Urinary bladder (tissue), 4 donors: ENCODE measurements around the gene ST3GAL2. TPM values are rescaled to one million over a fixed set of nuclear protein-coding genes. Genes with fewer than 3 reads are reported as not detected.
"Not testable (repeated sequence)": the region's sequence is repeated elsewhere in the genome, so short reads cannot be mapped to it uniquely, and the experiment has no call there.

Experiments
- DNase-seq: peaks from one replicate; pipeline ENCODE4 v3.0.0-alpha.2; 2015; ENCODE audit errors: extremely low spot score
- H3K27ac ChIP-seq: one replicate; pipeline ENCODE4 v1.5.1; 2013; ENCODE audit warnings: low read depth, mild to moderate bottlenecking, moderate library complexity
- H3K36me3 ChIP-seq: one replicate; pipeline ENCODE4 v1.6.1; 2013; ENCODE audit warnings: mild to moderate bottlenecking, moderate library complexity; ENCODE audit not compliant: insufficient read depth
- H3K4me1 ChIP-seq: one replicate; pipeline ENCODE4 v1.6.1; 2013; ENCODE audit warnings: mild to moderate bottlenecking, moderate library complexity; ENCODE audit not compliant: insufficient read depth
- H3K4me3 ChIP-seq: one replicate; pipeline ENCODE4 v1.5.1; 2013; ENCODE audit warnings: low read depth, low read length
- WGBS: extraction: QIAGEN DNeasy Blood & Tissue Kit; methylation state at CpG from one replicate; pipeline ENCODE4 v1.1.7; 2013; 5-methylcytosine and 5-hydroxymethylcytosine counted together
- polyA plus RNA-seq: library from polyadenylated mRNA; stranded (reverse); fragments of 200-250 nt; gene quantifications from one replicate; pipeline ENCODE4 v1.2.3, GENCODE V29; 2013
- total RNA-seq: library from RNA; depleted of rRNA; stranded (reverse); fragments of >200 nt; gene quantifications from one replicate; pipeline ENCODE4 v1.2.3, GENCODE V29; 2014
- donor health status: healthy with polysubstance abuse.
- donor health status: healthy.

Gene ST3GAL2
- total and polyA plus RNA-seq, 2 donors: 19.3 to 30.5 TPM

DNA sequence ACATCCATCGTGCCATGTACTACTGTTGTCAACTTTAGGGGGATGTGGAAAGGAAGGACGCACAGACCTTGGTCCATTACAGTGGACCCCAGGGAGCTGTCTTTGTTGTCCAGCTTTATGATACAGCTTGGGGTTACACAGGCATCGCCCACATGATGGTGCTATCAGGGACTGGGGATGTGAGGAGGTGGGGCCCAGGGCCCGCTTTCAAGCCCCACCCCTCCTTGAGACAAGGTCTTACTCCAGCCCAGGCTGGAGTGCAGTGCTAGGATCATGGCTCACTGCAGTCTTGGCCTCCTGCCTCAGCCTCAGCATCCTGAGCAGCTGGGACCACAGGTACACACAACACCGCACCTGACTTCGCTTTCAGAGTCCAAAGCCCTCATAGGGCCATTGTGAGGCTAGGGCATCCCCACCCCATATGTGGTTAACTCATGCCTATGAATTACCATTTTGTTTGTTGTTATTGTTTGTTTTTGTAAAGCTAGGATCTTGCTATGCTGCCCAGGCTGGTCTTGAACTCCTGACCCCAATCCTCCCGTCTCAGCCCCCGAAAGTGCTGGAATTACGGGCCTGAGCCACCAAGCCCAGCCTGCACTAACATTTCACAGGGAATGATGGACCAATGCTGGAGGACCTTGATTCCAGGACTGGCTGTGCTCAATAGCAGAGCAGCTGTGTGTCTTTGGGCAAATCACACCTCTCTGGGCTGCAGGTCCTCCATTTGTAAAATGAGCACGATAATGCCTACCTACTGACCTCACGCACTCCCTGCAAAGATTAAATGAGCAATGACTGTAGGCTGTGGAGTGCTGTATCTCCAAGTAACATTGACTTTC lies 17.2 kb downstream of the ST3GAL2 start:
- Histone ChIP-seq H3K36me3 (no peaks in the 10 kb centered on the region), H3K4me3 (no peak overlapping the region), H3K27ac (no peak overlapping the region), H3K4me1 (no peaks in the 10 kb centered on the region)
- no peak for DNase-seq
- 87% methylated on average over 11 of the region's 11 CpGs for WGBS

DNA sequence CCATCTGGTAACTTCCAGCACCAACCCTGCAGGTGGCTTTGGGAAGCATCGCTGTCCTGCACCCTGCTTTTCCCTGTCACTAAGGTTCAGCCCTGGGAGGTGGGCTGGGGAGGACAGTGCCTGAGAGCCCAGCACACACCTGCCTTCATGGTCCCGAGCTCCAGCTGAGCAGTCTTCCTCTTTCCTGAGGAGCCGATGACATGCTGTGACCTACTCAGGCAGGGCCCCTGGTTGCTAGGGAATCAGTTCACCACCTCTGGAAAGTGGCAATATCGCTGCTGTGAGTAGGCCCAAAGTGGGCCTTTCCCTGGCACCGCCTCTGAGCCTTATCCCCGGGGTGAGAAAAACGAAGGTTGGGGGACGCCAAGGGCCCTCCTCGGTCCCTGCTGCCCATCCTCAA lies 17.9 kb downstream of the ST3GAL2 start:
- no peaks in the 10 kb centered on the region for H3K36me3 ChIP-seq
- no peak overlapping the region for H3K4me3 ChIP-seq
- DNase-seq: no peak
- no peak overlapping the region for H3K27ac ChIP-seq
- H3K4me1 ChIP-seq: no peaks in the 10 kb centered on the region
- WGBS: 86% methylated on average over 9 of the region's 9 CpGs

DNA sequence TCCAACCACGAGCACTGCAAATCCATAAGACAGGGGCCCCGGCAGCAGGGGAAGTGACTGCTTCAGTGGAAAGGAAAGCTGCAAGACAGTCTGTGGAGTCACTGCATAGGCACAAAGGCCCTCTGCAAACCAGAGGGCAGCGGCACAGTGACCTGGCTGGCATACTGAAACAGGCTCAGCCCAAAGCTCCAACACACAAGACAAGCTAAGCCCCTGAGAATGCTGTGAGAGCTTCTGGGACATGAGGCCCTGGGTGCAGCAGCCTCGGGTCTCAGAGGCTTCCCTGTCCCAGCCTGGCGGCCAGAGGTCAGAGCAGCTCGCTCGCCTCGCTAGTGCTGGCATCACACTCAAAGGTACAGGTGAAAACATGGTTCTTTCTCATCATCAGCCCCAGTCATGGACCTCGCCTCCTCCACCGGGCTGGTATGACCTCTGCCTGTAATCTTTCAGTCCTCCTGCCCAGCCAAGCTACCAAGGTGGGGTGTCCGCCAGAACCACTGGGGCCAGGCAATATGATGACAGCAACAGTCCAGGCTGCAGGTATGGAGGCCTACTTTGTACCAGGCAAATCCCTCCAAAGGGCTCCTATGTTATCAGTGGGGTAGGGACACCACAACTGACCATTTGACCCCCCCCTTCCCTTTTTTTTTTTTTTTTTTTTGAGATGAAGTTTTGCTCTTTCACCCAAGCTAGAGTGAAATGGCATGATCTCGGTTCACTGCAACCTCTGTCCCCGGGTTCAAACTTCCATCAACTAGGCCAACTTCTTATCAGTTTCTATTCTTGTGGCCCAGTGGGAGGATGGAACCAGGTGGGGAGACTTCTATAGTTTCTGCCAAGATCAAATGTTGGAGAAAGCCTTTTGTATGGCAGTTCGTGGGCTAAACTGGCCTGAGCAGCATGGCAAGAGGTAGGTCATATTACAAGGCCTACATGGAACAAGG lies 19.2 kb downstream of the ST3GAL2 start:
- Histone ChIP-seq H3K36me3 (no peaks in the 10 kb centered on the region), H3K4me1 (no peaks in the 10 kb centered on the region), H3K4me3 (no peak overlapping the region), H3K27ac (no peak overlapping the region)
- WGBS: 86% methylated on average over 14 of the region's 14 CpGs
- no peak for DNase-seq

DNA sequence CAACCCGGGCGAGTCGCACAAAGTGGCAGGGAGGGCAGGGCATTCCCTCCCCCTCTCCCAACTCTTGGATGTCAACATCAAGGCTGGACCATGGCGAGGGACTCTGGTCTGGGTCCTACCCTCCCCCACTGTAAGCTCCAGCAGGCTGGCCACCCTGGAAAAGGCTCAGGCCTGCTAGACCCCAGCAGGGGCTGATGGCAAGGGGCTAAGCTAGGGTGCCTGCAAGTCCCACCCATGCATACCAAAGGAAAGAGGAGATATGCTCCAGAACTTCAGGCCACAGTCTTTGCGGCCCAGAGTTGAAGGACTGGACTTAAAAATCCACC lies 19.9 kb downstream of the ST3GAL2 start:
- no peak for DNase-seq
- Histone ChIP-seq H3K36me3 (no peaks in the 10 kb centered on the region), H3K27ac (no peak overlapping the region), H3K4me3 (no peak overlapping the region), H3K4me1 (no peaks in the 10 kb centered on the region)
- WGBS: 74% methylated on average over 5 of the region's 5 CpGs

DNA sequence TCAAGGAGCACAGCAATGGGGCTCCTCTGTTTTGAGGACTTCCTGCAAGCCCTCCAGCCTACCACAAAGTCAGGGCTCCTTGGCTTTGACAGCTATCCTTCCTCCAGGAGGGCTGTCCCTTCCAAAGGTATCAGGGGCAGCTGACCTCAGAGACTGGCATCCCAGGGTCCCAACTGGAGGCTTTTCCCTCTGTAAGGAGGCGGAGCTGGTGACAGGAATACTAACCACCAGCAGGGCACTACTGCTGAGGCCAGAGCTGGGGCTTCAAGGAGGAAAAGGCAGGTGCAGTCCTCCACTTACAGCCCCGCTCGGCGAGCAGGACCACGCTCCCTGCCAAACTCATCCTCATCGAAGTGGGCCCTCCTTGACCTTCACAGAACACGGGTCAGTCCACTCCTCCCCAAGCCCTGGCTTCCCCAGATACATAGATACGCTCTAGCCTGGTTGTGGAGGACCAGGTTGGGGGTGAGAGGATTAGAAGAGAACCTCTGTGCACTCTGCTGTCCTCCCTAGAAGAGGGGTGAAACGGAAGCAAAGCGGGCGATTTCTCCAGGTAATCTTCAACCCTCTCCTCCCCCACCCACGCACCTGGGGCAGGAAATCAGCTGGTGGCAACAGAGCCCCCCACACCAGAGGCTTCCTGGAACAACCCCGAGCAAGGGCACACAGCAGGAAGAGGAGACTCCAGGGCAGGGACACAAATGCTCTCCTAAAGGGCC lies 20.5 kb downstream of the ST3GAL2 start:
- H3K4me3 ChIP-seq: no peak overlapping the region
- DNase-seq: no peak
- H3K4me1 ChIP-seq: no peaks in the 10 kb centered on the region
- WGBS: 79% methylated on average over 13 of the region's 13 CpGs
- H3K36me3 ChIP-seq: no peaks in the 10 kb centered on the region
- H3K27ac ChIP-seq: no peak overlapping the region

DNA sequence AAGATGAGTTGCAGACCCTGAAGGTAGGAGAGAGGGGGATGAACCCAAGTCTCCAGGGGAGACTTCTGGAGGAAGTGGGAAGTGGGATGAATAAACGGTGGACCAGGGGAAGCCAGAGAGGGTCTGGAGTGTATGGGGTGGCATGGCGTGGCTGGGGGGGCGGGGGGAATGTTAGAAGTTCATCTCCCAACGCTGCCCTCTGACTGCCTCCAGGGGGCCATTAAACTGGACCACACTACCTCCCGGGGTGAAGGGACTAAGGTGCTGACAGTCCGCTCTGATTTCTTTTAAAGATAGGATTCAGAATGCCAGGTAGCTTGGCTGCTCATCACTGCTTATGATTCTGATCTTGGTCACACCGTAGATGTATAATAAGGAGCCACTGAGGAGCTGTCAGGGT lies 21.2 kb downstream of the ST3GAL2 start:
- Histone ChIP-seq H3K4me3 (no peak overlapping the region), H3K27ac (no peak overlapping the region), H3K4me1 (no peaks in the 10 kb centered on the region), H3K36me3 (no peaks in the 10 kb centered on the region)
- no peak for DNase-seq
- 67% methylated on average over 7 of the region's 7 CpGs for WGBS

DNA sequence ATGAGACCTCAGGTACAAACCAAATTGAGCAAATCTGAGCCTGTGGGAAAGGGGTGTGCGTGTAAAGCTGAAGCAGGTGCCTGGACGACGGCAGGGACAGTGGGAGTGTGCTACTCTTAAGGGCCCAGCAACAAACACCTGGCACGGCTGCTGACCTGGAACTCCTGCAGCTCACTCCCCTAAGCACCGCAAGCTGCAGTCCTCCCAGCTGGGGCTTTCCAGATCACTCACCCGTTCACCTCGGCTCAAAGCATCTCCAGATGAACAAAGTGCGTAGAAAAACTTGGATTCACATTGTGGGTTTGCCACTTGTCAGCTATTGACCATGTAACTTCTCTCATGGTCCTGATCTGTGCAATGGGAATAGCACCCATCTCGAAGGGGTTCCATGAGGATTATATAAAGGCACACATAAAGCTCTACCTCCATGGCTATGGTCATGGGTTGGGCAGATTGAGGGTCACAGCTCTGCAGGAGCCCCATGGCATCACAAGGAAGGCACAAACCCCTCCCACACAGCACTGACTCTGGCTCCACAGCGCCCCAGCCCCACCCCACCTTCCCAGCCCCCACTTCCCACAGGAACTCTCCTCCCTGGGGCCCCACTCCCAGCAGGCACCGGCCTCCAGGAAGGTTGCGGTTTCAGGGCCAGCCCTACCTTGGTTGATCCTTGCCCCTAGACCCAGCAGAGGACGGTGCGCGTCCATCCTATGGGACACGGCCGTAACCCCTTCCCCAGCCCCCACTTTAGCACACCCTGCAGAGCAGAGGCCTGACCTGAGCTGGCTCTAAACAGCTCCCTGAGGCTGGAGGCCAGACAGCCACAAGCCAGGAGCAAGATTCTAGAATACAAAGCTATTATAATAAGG lies 21.9 kb downstream of the ST3GAL2 start:
- no peak for DNase-seq
- Histone ChIP-seq H3K4me1 (no peaks in the 10 kb centered on the region), H3K36me3 (no peaks in the 10 kb centered on the region), H3K4me3 (no peak overlapping the region), H3K27ac (no peak overlapping the region)
- WGBS: 88% methylated on average over 17 of the region's 17 CpGs

DNA sequence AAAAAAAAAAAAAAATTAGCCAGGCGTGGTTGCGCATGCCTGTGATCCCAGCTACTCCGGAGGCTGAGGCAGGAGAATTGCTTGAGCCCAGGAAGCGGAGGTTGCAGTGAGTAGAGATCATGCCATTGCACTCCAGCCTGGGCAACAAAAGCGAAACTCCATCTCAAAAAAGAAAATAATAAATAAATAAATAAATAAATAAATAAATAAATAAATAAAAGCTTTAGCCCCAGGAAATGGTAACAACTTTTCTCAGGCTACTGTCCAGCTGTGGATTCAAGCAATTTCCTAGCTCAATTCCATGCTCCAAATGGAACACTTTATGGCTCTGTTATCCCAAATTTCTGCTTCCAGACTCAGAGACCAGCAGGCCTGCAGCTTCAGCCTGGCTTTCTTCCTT lies 25.3 kb downstream of the ST3GAL2 start:
- not testable (repeated sequence) for DNase-seq, H3K27ac ChIP-seq, H3K36me3 ChIP-seq, H3K4me1 ChIP-seq, H3K4me3 ChIP-seq
- 97% methylated on average over 5 of the region's 5 CpGs for WGBS

DNA sequence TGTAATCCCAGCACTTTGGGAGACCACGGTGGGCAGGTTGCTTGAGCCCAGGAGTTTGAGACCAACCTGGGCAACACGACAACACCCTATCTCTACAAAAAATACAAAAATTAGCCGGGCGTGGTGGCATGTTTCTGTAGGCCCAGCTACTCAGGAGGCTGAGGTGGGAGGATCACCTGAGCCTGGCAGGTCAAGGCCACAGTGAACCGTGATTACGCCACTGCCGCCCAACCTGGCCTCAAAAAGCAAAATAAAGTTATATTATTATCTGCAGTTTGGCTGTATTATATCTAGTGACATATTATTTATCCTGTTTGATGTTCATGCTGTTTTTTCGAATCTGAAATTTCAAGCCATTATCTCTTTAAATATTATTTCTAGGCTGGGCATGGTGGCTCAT lies 26.5 kb downstream of the ST3GAL2 start:
- DNase-seq: no peak
- H3K36me3 ChIP-seq: no peaks in the 10 kb centered on the region
- no peak overlapping the region for H3K27ac ChIP-seq
- H3K4me3 ChIP-seq: no peak overlapping the region
- no peaks in the 10 kb centered on the region for H3K4me1 ChIP-seq
- 96% methylated on average over 8 of the region's 8 CpGs for WGBS

DNA sequence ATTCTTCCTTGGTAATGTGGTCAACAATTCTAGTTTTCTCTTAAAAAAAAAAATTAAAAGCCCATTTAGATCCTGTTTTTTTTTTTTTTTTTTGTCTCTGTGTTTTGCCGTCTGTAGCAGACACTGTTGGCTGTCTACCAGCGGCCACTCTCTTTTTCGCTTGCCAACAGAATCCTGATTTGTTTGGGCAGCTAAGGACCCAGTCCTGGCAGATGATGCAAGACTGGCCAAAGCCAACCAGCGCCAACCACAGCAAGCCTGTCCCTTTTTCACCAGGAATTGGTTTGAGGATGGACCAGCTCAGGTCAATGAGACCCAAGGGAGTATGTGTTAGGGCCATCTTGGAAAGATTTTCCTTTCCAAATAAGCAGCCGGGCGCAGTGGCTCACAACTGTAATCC lies 28.2 kb downstream of the ST3GAL2 start:
- Histone ChIP-seq H3K4me1 (no peaks in the 10 kb centered on the region), H3K36me3 (no peaks in the 10 kb centered on the region), H3K4me3 (no peak overlapping the region), H3K27ac (no peak overlapping the region)
- DNase-seq: no peak
- WGBS: 84% methylated on average over 6 of the region's 6 CpGs

DNA sequence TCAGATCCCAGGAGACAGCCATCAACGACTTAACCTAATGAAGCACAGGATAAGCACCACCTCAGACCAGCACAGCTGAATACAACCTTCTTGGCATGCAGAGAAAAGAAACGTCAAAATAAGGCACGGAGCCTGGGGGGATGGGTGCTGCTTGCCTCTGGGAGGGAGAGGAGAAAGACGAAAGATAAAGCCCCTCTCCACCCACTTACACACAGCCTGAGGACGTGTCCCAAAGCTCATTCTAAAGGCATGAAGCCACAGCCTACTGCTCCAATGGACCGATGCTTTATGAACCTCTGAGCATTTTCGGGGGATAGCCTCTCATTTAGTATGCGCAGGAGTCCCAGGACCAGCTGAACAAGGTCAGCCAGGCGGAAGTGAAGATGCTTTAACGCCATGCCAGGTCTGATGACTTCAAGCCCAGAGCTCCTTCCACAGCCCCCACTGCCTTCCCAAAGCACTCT lies 31.1 kb downstream of the ST3GAL2 start:
- Histone ChIP-seq H3K4me3 (no peak overlapping the region), H3K27ac (no peak overlapping the region), H3K36me3 (no peaks in the 10 kb centered on the region), H3K4me1 (no peaks in the 10 kb centered on the region)
- DNase-seq: no peak
- 63% methylated on average over 10 of the region's 10 CpGs for WGBS

DNA sequence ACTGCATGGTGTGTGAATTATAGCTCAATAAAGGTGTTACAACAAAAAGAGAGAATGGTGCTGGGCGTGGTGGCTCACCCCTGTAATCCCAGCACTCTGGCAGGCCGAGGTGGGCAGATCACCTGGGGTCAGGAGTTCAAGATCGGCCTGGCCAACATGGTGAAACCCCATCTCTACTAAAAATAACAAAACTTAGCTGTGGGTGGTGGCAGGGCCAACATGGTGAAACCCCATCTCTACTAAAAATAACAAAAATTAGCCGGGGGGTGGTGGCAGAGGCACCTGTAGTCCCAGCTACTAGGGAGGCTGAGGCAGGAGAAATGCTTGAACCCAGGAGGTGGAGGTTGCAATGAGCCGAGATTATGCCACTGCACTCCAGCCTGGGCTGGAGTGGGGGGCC lies 32.8 kb downstream of the ST3GAL2 start:
- not testable (repeated sequence) for H3K4me3 ChIP-seq, DNase-seq, H3K27ac ChIP-seq, H3K4me1 ChIP-seq, H3K36me3 ChIP-seq
- 89% methylated on average over 5 of the region's 5 CpGs for WGBS
